ENCODE results near the gene WDR70.

The WDR70 gene

DNA sequence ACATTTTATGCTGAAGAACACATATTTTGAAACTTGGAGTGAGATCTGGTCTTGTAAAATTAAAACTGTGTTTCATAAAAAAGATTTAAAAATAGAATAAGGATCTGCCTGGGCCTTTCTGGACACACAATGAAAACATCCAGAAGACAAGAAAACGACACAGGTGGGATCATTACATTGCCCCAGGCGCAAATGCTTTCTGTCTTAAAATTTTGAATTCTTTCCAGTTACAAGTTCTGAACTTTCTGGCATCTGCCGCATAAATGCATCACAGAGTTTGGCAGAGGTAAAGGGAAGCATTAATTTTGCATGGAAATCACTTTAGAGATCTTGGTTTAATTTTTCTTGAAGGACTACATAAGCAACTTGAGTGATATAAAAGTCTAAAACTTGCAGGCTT lies 219.6 kb downstream of the WDR70 start:
- no peak for TF ChIP-seq CTCF (IDR thresholded peaks at IDR 0.05; ENCODE audit: low read depth, low read length)
- H3K27me3 ChIP-seq (ENCODE audit: insufficient read depth, low read depth, severe bottlenecking) = no peaks in the 10 kb centered on the region

GRCh38 chr5:37601163-37601562 lies 222.0 kb downstream of the WDR70 start:
- Histone ChIP-seq H3K36me3 (no peaks in the 10 kb centered on the region), H3K27me3 (ENCODE audit: insufficient read depth, low read depth, severe bottlenecking) (no peaks in the 10 kb centered on the region), H3K9me3 (ENCODE audit: severe bottlenecking) (peaks cover 7% of the 10 kb centered on the region), H3K4me3 (ENCODE audit: low read depth, low read length) (no peak overlapping the region), H3K27ac (no peak overlapping the region)
- DNase-seq = no peak
- TF ChIP-seq CTCF (IDR thresholded peaks at IDR 0.05; ENCODE audit: low read depth, low read length) = no peak

More for the DNA sequence above, 219.6 kb downstream of the WDR70 start:
- Histone ChIP-seq H3K4me3 (ENCODE audit: low read depth, low read length) (no peak overlapping the region), H3K36me3 (no peaks in the 10 kb centered on the region), H3K27ac (no peak overlapping the region), H3K9me3 (ENCODE audit: severe bottlenecking) (peaks cover 7% of the 10 kb centered on the region)
- DNase-seq = no peak

- TF ChIP-seq CTCF (IDR thresholded peaks at IDR 0.05; ENCODE audit: low read depth, low read length) = no peak
- Histone ChIP-seq H3K4me3 (ENCODE audit: low read depth, low read length) (no peak overlapping the region), H3K27ac (no peak overlapping the region), H3K27me3 (ENCODE audit: insufficient read depth, low read depth, severe bottlenecking) (no peaks in the 10 kb centered on the region), H3K36me3 (no peaks in the 10 kb centered on the region), H3K9me3 (ENCODE audit: severe bottlenecking) (peaks cover 7% of the 10 kb centered on the region)
- DNase-seq = no peak
Measured at GRCh38 chr5:37603072-37603471, 224.0 kb downstream of the WDR70 start.

- H3K27me3 ChIP-seq (ENCODE audit: insufficient read depth, low read depth, severe bottlenecking) = no peaks in the 10 kb centered on the region
- TF ChIP-seq CTCF (IDR thresholded peaks at IDR 0.05; ENCODE audit: low read depth, low read length) = no peak
- peaks cover 7% of the 10 kb centered on the region for H3K9me3 ChIP-seq (ENCODE audit: severe bottlenecking)
- no peak overlapping the region for H3K27ac ChIP-seq
- no peaks in the 10 kb centered on the region for H3K36me3 ChIP-seq
- no peak overlapping the region for H3K4me3 ChIP-seq (ENCODE audit: low read depth, low read length)
- no peak for DNase-seq
Measured at GRCh38 chr5:37604290-37604689, 225.2 kb downstream of the WDR70 start.

GRCh38 chr5:37606148-37606547 lies 227.0 kb downstream of the WDR70 start:
- Histone ChIP-seq H3K9me3 (ENCODE audit: severe bottlenecking) (peaks cover 2% of the 10 kb centered on the region), H3K4me3 (ENCODE audit: low read depth, low read length) (no peak overlapping the region), H3K36me3 (no peaks in the 10 kb centered on the region), H3K27me3 (ENCODE audit: insufficient read depth, low read depth, severe bottlenecking) (no peaks in the 10 kb centered on the region), H3K27ac (no peak overlapping the region)
- DNase-seq = no peak
- TF ChIP-seq CTCF (IDR thresholded peaks at IDR 0.05; ENCODE audit: low read depth, low read length) = no peak

GRCh38 chr5:37606632-37607248 lies 227.6 kb downstream of the WDR70 start:
- Histone ChIP-seq H3K27ac (no peak overlapping the region), H3K36me3 (no peaks in the 10 kb centered on the region), H3K9me3 (ENCODE audit: severe bottlenecking) (no peaks in the 10 kb centered on the region), H3K27me3 (ENCODE audit: insufficient read depth, low read depth, severe bottlenecking) (no peaks in the 10 kb centered on the region), H3K4me3 (ENCODE audit: low read depth, low read length) (no peak overlapping the region)
- DNase-seq = no peak
- TF ChIP-seq CTCF (IDR thresholded peaks at IDR 0.05; ENCODE audit: low read depth, low read length) = no peak

Measured in WERI-Rb-1 (cell line).